Left cardiac atrium (tissue), 4 donors: ENCODE results near the gene LACC1. TPM values are rescaled to one million over a fixed set of nuclear protein-coding genes. Genes with fewer than 3 reads are reported as not detected.

Source experiments
- ATAC-seq, 2 donors: fragments of 200-7000 bp; cut with Tn5 transposase; one replicate each; pipeline ENCODE4 v1.9.1; 2020; ENCODE audit warnings: mild to moderate bottlenecking in 2 of 2, moderate library complexity in 2 of 2
- DNase-seq: peaks from one replicate; pipeline ENCODE4 v3.0.0-alpha.2; 2020
- intact Hi-C, 2 donors: fragments of 100-400 bp; cut with DNase I; formaldehyde crosslinking; loops; one replicate each; pipeline versions ENCODE4 v1.14.1 to v1.15.1; 2022 to 2023
- total RNA-seq, 2 donors: library from RNA; stranded (reverse); fragmentation: NEBNext Ultra II Directional; extraction: Animal tissue kit (Norgen Biotek cat#: 25700); gene quantifications; one replicate each; pipeline ENCODE4 v1.2.1, GENCODE V29; 2021
- donor health status: DM: no; HTN: yes; CAD: no.
- donor health status: DM: no; HTN: yes; CAD: no; lungs with severe emphysema.
- donor health status: DM: yes; HTN: yes; CAD: no.
- donor health status: Dilated cardiomyopathy.

Gene LACC1
- total RNA-seq, 2 donors from 2014 or later: 5.5 to 7.5 TPM

- DNase-seq (no peak), ATAC-seq (peak in 1 of 2 donors; percentile 2)
- intact Hi-C loops: no loop called here
Measured at GRCh38 chr13:43880214-43880855, 631 bp downstream of the LACC1 start.

- intact Hi-C loops: no loop called here
- no peak for ATAC-seq
Measured at GRCh38 chr13:43880926-43881325, 1.2 kb downstream of the LACC1 start.

GRCh38 chr13:43881580-43881979 lies 1.9 kb downstream of the LACC1 start:
- ATAC-seq (no peak), DNase-seq (no peak)
- intact Hi-C loops: no loop called here

More at GRCh38 chr13:43880926-43881325, 1.2 kb downstream of the LACC1 start:
- no peak for DNase-seq

- no peak for DNase-seq
- no peak for ATAC-seq
- intact Hi-C loops: no loop called here
Measured at GRCh38 chr13:43883631-43884030, 3.9 kb downstream of the LACC1 start.

DNA sequence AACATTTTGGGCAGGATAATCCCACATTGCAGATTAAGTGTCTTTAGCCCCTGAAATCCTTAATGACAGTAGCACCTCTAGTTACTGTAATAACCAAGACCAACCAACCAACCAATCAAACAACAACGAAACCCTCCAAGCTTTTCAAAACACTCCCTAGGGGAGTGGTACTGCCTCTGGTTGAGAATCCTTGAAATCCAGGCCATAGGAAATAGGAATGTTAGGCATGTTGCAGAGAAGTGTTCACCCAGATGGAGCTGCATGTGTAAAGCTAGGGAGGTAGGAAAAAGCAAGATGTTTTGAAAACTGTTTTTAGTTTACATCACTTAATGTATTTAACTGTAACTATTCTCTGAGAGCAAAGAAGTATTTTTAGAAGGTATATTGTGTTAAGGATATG lies 4.5 kb downstream of the LACC1 start:
- DNase-seq: no peak
- no peak for ATAC-seq
- intact Hi-C loops: no loop called here

- DNase-seq (no peak), ATAC-seq (no peak)
- intact Hi-C loops: no loop called here
Measured at GRCh38 chr13:43894438-43894837, 14.7 kb downstream of the LACC1 start.

GRCh38 chr13:43895940-43896339 lies 16.2 kb downstream of the LACC1 start:
- ATAC-seq (no peak), DNase-seq (no peak)
- intact Hi-C loops: no loop called here

DNA sequence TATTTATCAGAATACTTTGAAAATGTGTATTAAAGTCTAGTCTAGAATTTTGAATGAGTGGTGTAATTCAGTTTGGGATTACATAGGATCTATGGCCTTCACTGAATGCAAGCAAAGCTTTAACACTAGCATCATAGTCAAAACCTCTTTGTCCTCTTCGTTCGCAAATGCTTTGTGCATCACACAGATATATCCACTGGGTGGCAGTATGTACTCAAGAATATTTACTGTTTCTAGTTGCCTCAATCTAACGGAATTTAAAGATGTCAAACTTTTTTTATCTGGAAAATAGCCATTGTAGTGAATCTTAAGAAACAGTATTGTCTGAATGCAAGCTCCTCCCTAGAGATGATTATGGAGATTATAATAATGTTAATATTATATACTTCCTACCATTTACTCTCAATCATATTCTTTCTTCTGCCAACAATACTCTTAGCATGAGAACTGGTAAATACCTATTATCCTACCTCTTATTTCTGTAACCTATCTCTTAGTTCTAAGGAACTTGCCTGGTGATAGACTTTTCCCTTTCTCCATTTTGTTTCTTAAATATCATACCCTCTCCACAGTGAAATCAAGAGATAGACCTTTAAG lies 25.8 kb downstream of the LACC1 start:
- ATAC-seq: peak; percentile 53 to 70
- DNase-seq: no peak

GRCh38 chr13:43908156-43909126 lies 28.7 kb downstream of the LACC1 start:
- ATAC-seq (peak in 1 of 2 donors; percentile 75), DNase-seq (no peak)
- intact Hi-C loops: loop anchor here in 1 of 2 donors (5.0 kb wide), 1 partner anchor 139 kb away; no protein-coding TSS in a partner anchor

More for the DNA sequence above, 25.8 kb downstream of the LACC1 start:
- intact Hi-C loops: loop anchor here in 1 of 2 donors (2.0 to 5.0 kb wide), 4 partner anchors 142 to 1065 kb away; no protein-coding TSS in a partner anchor

DNA sequence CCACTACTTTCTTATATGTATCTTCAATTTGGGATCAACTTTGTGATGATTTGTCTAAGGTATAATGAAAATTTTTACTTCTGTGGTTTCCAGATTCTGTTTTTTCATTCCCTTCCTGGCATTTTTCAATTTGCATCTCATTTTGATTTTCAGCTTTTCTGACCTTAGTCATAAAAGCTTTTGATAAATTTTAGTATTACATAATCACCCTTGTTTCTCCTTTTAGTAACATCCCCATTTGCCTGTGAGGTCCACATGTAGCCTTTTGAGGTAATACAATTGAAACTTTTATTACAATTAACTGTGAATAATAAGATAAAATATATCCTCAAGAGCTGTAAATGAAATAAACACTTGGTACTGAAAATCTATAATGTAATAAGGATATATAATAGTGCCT lies 31.2 kb downstream of the LACC1 start:
- no peak for DNase-seq
- ATAC-seq: no peak
- intact Hi-C loops: loop anchor here in 1 of 2 donors (5.0 to 10.0 kb wide), 2 partner anchors 134 to 526 kb away; no protein-coding TSS in a partner anchor

DNA sequence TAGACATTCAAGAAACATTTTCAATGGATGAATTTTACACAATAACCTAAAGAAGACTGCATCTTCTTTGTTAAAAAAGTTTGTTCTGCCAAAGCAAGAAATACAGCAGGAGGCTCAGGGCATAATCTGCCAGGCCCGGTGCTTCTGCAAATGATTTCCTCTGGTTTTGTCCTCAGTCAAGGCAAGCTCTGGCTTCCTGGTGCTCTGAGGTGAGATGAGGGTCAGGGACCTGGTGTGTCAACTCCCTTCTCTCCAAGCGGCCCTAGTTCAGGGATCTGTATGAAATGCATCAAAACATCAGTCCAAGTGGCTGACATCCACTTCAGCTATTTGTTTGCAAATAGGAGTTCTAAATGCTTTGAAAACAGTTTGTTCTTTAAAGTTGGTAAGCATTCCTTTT lies 31.6 kb downstream of the LACC1 start:
- ATAC-seq (no peak), DNase-seq (no peak)
- intact Hi-C loops: loop anchor here in 1 of 2 donors (5.0 to 10.0 kb wide), 2 partner anchors 134 to 526 kb away; no protein-coding TSS in a partner anchor

DNA sequence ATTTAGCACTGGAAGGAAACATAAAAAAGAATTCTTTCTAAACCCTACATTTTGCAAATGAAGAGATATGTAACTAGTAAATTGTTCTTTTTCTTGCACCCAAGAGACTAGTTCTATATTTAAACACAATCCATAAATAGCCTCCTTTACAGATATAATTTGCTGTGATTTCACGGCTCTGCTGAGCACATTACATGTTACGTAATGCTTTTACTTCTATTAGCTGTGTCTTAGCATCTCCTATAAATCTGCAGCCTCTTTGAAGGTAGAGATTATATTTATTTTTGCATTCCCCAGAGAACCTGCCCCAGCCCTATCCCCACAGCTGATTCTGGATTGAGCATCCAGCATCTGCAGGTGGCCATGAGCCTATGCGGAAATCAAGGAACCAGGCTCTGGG lies 32.2 kb downstream of the LACC1 start:
- intact Hi-C loops: loop anchor here in 1 of 2 donors (5.0 to 10.0 kb wide), 2 partner anchors 133 to 525 kb away; no protein-coding TSS in a partner anchor
- ATAC-seq (no peak), DNase-seq (no peak)

GRCh38 chr13:43915451-43915850 lies 35.7 kb downstream of the LACC1 start:
- ATAC-seq (no peak), DNase-seq (no peak)
- intact Hi-C loops: loop anchor here in 1 of 2 donors (10.0 kb wide), 1 partner anchor 129 kb away; no protein-coding TSS in a partner anchor

DNA sequence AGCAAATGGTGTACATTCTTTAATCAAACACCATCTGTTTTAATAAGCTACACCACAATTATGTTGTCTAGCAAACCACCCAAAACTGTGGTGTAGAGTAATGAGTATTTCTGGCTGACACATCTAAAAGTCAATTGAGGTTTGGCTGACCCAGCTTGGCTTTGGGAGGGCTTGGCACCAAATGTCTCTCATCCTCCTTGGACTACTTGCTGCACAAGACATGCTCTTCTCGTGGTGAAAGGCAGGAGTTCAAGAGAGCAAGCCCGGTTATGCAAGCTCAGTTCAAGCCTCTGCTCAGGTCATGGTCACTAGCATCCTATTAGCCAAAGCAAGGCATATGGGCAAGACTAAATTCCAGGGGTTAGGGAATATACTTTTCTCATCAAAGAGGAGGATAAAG lies 37.1 kb downstream of the LACC1 start:
- DNase-seq (no peak), ATAC-seq (no peak)
- intact Hi-C loops: loop anchor here in 1 of 2 donors (10.0 kb wide), 1 partner anchor 128 kb away; no protein-coding TSS in a partner anchor

- ATAC-seq: no peak
- intact Hi-C loops: loop anchor here in 1 of 2 donors (10.0 kb wide), 1 partner anchor 126 kb away; no protein-coding TSS in a partner anchor
- DNase-seq: no peak
Measured at GRCh38 chr13:43918636-43919035, 38.9 kb downstream of the LACC1 start.

- no peak for DNase-seq
- no peak for ATAC-seq
- intact Hi-C loops: no loop called here
Measured at GRCh38 chr13:43920965-43921674, 41.4 kb downstream of the LACC1 start.

DNA sequence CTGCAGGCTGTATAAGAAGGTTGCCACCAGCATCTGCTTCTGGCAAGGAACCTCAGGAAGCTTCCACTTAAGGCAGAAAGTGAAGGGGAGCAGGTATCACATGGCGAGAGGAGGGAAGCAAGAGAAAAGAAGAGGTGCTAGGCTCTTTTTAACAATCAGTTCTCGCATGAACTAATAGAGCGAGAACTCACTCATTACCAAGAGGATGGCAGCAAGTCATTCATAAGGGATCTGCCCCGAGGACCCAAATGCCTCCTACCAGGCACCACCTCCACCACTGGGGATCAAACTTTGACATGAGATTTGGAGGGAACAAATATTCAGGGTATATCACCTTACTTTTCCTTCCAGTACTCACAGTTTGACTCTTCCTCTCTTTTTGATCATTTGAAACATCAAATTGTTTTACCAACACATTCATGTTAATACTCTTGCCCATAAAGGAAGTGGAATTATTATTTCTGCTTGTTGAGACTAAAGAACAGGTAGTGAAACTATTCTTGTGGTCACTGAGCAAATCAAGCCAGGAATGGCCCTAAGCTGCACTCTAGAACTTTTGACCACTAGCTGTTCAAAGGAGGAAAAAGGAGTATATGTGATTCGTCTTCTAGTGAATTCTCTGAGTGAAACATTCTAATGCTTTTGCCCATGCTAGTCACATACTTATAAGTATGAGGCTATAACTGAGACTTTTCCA lies 45.0 kb downstream of the LACC1 start:
- ATAC-seq (no peak), DNase-seq (no peak)
- intact Hi-C loops: no loop called here

- intact Hi-C loops: no loop called here
- no peak for ATAC-seq
Measured at GRCh38 chr13:43929947-43930346, 50.2 kb downstream of the LACC1 start.

More at GRCh38 chr13:43929947-43930346, 50.2 kb downstream of the LACC1 start:
- no peak for DNase-seq
